PFSK-1 (cell line): ENCODE data around the gene RNF19B.

Experiments used
- FOXP2 ChIP-seq: optimal IDR thresholded peaks from 2 replicates; pipeline ENCODE3; 2011; ENCODE audit warnings: borderline replicate concordance, control low read depth, inconsistent platforms; ENCODE audit not compliant: insufficient read depth; ENCODE audit errors: extremely low read length, extremely low read depth
- POLR2AphosphoS5 ChIP-seq: IDR thresholded peaks from 2 replicates; pipeline ENCODE4 v1.6.1; 2012; ENCODE audit warnings: low read depth, mild to moderate bottlenecking, control low read depth, low read length, moderate library complexity
- REST ChIP-seq, 2 experiments: IDR thresholded peaks; 2 replicates each; pipeline versions ENCODE4 v1.6.1 to v1.8.0; 2011 to 2012; ENCODE audit warnings: low read depth in 2 of 2, low read length in 2 of 2, control low read depth in 1 of 2, inconsistent platforms in 1 of 2, mild to moderate bottlenecking in 1 of 2, moderate library complexity in 1 of 2; ENCODE audit not compliant: insufficient read depth in 1 of 2
- SIN3A ChIP-seq: IDR thresholded peaks from 2 replicates; pipeline ENCODE4 v1.6.1; 2012; ENCODE audit warnings: mild to moderate bottlenecking, low read length, moderate library complexity, borderline replicate concordance; ENCODE audit not compliant: insufficient read depth
- TAF1 ChIP-seq: IDR thresholded peaks from 2 replicates; pipeline ENCODE4 v1.6.1; 2012; ENCODE audit warnings: low read length, control low read depth, borderline replicate concordance; ENCODE audit not compliant: insufficient read depth

RNF19B gene

GRCh38 chr1:32991386-32991785 lies 26.8 kb upstream of the RNF19B start:
- TF ChIP-seq POLR2AphosphoS5 (no peak), SIN3A (no peak), FOXP2 (no peak), REST (IDR thresholded peaks at IDR 0.05; ENCODE audit: insufficient read depth in 1 of 2, low read depth in 2 of 2, low read length in 2 of 2) (no peak), TAF1 (no peak)

- TF ChIP-seq POLR2AphosphoS5 (no peak), REST (IDR thresholded peaks at IDR 0.05; ENCODE audit: insufficient read depth in 1 of 2, low read depth in 2 of 2, low read length in 2 of 2) (no peak)
Observed at GRCh38 chr1:32990887-32991286, 26.3 kb upstream of the RNF19B start.

- TF ChIP-seq REST (IDR thresholded peaks at IDR 0.05; ENCODE audit: insufficient read depth in 1 of 2, low read depth in 2 of 2, low read length in 2 of 2) (no peak; a peak in 1 of 4 replicates), TAF1 (no peak), POLR2AphosphoS5 (no peak)
Observed at GRCh38 chr1:32989160-32990050, 24.8 kb upstream of the RNF19B start.

- TF ChIP-seq REST (IDR thresholded peaks at IDR 0.05; ENCODE audit: insufficient read depth in 1 of 2, low read depth in 2 of 2, low read length in 2 of 2) (no peak), SIN3A (no peak), FOXP2 (no peak), POLR2AphosphoS5 (no peak), TAF1 (no peak)
Observed at GRCh38 chr1:32988665-32989064, 24.1 kb upstream of the RNF19B start.

- no peak for TF ChIP-seq POLR2AphosphoS5
- no peak for TF ChIP-seq SIN3A
- TF ChIP-seq TAF1 = no peak
- no peak for TF ChIP-seq REST (IDR thresholded peaks at IDR 0.05; ENCODE audit: insufficient read depth in 1 of 2, low read depth in 2 of 2, low read length in 2 of 2)
- no peak for TF ChIP-seq FOXP2
Observed at GRCh38 chr1:32985226-32985625, 20.6 kb upstream of the RNF19B start.
